Subcutaneous adipose tissue (tissue), 4 donors: ENCODE measurements around the gene IQCK. TPM values are rescaled to one million over a fixed set of nuclear protein-coding genes. Genes with fewer than 3 reads are reported as not detected.

Experiments
- CTCF ChIP-seq: fragments of 450-650 bp; IDR thresholded peaks from one replicate; pipeline ENCODE4 v1.5.1; 2016; ENCODE audit warnings: low read depth, mild to moderate bottlenecking, control low read depth, antibody characterized with exemption, moderate library complexity
- total RNA-seq, 4 donors: library from RNA; depleted of rRNA; stranded (reverse); fragments of >200 nt; gene quantifications; one replicate each; pipeline ENCODE4 v1.1.0, GENCODE V29; 2016

IQCK gene
- total RNA-seq, 4 donors from 2014 or later: 16.7 to 37.0 (median 26.9) TPM

GRCh38 chr16:19780321-19780720 lies 62.2 kb downstream of the IQCK start:
- no peak for TF ChIP-seq CTCF

GRCh38 chr16:19781226-19781625 lies 63.2 kb downstream of the IQCK start:
- no peak for TF ChIP-seq CTCF

DNA sequence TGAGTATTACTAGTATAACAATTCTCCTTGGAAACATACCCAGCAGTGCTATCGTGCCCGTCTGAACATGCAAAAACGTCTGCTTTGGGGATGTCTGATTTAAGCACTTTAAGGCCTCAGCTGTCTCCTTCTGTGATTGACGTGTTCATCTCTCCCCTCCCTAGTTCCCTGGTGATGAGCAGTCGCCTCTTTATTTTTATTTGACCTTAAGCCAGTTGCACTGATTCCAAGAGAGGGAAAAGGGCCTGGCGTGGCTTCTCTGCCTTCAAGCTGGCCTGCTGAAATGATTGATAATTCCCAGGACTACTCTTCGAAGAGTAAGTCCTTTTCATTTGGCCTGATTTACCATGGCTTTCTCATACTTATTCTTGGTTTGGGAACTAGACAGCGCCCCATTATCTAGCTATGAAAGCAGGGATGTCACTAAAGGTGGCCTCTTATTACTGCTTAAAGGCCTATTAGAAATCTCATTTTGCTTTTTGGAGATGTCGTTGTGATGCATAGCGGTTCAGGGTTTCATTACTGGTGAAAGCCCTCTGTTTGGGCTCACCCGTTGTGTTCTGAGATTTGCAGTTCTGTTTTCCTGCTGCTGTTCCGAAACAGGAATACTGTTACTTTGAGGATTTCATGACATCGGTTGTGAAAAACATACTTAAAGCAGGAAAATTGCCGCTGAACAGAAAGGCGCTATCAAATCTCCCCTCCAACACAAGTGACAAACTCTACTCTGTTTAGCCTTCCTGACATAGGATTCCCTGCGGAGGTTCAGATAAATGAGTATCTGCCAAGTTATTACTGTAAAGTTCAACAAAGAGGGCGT lies 65.5 kb downstream of the IQCK start:
- TF ChIP-seq CTCF: no peak

GRCh38 chr16:19784183-19784736 lies 66.2 kb downstream of the IQCK start:
- TF ChIP-seq CTCF: no peak

- TF ChIP-seq CTCF: no peak
These were observed 67.0 kb downstream of the IQCK start for GRCh38 chr16:19785081-19785480.

DNA sequence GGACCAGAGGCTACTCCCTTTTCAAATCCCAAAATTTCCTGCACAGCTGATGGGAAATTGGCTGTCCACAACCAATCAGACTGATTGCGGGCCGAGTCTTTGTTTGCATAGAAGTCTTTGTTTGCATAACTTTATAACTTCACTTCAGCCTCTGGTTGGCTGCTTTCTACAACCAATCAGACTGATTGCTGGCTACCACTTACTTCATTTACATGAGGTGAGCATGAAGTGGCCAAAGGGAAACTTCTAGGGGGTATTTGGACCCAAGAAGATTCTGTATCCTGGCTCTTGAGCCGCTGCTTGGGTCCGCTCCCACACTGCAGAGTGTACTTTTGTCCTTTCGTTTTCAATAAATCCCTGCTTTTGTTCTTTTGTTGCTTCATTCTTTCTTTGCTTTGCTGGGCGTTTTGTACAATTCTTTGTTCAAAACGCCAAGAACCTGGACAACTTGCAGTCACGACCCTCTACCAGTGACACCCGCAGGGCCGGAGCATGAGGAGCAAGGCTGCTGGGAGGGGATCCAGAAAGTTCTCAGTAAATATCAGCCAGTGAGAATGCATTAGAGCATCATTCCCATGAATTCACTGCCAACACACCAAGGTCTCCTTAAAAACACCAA lies 67.5 kb downstream of the IQCK start:
- no peak for TF ChIP-seq CTCF

- no peak for TF ChIP-seq CTCF
These were observed 84.5 kb downstream of the IQCK start for GRCh38 chr16:19802612-19803011.
